ENCODE measurements around the gene ALOX12. TPM values are rescaled to one million over a fixed set of nuclear protein-coding genes. Genes with fewer than 3 reads are reported as not detected.

ALOX12 gene
- polyA plus RNA-seq, 1 donor (not counting 4 experiments of a cell fraction or from before 2014, with no cell fraction given): 0.35 TPM

DNA sequence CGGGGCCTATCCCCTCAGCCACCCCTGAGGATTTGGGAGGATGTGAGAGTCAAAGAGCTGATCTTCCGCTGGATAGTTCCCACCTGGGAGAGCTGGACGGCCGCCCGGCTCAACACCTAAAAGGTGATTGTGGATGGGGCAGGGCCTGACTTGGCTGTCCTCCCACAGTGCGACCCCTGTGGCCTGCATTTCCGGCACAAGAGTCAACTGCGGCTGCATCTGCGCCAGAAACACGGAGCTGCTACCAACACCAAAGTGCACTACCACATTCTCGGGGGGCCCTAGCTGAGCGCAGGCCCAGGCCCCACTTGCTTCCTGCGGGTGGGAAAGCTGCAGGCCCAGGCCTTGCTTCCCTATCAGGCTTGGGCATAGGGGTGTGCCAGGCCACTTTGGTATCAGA lies 31.5 kb downstream of the ALOX12 start:
- Histone ChIP-seq H2AFZ (ENCODE audit: control insufficient read depth, low read length) (no peak overlapping the region), H3K4me1 (ENCODE audit: control insufficient read depth, extremely low read depth, insufficient read depth, low read length) (no peaks in the 10 kb centered on the region), H3K9ac (ENCODE audit: control insufficient read depth, extremely low read depth, insufficient read depth, low read length) (no peak overlapping the region), H4K20me1 (ENCODE audit: control insufficient read depth, extremely low read depth, insufficient read depth, low read length) (no peaks in the 10 kb centered on the region), H3K4me2 (ENCODE audit: control insufficient read depth, extremely low read depth, insufficient read depth, low read depth, low read length) (no peak overlapping the region), H3K36me3 (ENCODE audit: control insufficient read depth in 2 of 2, extremely low read depth in 1 of 2, insufficient read depth in 2 of 2, low read length in 2 of 2) (no peaks in the 10 kb centered on the region), H3K27me3 (ENCODE audit: control insufficient read depth, extremely low read depth, insufficient read depth, low read length) (peaks cover 11% of the 10 kb centered on the region), H3K27ac (ENCODE audit: control insufficient read depth, insufficient read depth, low read length) (no peak overlapping the region), H3K79me2 (ENCODE audit: control insufficient read depth, insufficient read depth, low read length) (no peaks in the 10 kb centered on the region), H3K9me3 (ENCODE audit: control insufficient read depth, low read depth, low read length) (no peaks in the 10 kb centered on the region), H3K9me1 (ENCODE audit: control insufficient read depth, extremely low read depth, insufficient read depth, low read length) (no peaks in the 10 kb centered on the region), H3K4me3 (ENCODE audit: control insufficient read depth in 2 of 3, extremely low read depth in 1 of 3, insufficient read depth in 2 of 3, low read depth in 1 of 3, low read length in 3 of 3) (no peak overlapping the region)
- no peak for FAIRE-seq
- TF ChIP-seq, protein P1, sequence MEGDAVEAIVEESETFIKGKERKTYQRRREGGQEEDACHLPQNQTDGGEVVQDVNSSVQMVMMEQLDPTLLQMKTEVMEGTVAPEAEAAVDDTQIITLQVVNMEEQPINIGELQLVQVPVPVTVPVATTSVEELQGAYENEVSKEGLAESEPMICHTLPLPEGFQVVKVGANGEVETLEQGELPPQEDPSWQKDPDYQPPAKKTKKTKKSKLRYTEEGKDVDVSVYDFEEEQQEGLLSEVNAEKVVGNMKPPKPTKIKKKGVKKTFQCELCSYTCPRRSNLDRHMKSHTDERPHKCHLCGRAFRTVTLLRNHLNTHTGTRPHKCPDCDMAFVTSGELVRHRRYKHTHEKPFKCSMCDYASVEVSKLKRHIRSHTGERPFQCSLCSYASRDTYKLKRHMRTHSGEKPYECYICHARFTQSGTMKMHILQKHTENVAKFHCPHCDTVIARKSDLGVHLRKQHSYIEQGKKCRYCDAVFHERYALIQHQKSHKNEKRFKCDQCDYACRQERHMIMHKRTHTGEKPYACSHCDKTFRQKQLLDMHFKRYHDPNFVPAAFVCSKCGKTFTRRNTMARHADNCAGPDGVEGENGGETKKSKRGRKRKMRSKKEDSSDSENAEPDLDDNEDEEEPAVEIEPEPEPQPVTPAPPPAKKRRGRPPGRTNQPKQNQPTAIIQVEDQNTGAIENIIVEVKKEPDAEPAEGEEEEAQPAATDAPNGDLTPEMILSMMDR (optimal IDR thresholded peaks at IDR 0.05 in 1 of 3, IDR thresholded peaks at IDR 0.05 in 1 of 3, conservative IDR thresholded peaks at IDR 0.05 in 1 of 3; ENCODE audit: extremely low read depth in 1 of 3, insufficient read depth in 2 of 3, low read length in 3 of 3): no peak
- TF ChIP-seq EZH2 (IDR thresholded peaks at IDR 0.05; ENCODE audit: low read length): no peak
- dilution Hi-C loops (cut with MboI; ENCODE audit: extremely low pct_ligation_motif_present, low sequenced_read_pairs): no loop called here
- DNase-seq (ENCODE audit: low read depth, low spot score): no peak

DNA sequence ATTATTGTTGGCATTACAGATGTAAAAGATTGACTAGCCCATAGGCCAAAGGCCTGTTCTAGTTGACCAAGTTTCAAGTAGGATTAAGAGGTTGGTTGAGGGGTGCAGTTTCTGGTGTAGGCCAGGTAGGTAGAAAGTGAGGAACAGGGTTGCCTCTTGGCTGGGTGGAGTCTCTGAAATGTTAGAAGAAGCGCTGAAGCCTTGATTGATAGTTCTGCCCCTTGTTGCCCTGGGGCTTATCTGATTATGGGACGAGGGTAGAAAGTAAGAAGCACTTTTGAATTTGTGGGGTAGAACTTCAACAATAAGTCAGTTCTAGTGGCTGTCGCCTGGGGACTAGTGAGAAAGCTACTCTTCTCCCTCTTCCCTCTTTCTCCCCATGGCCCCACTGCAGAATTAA lies 33.2 kb downstream of the ALOX12 start:
- no peaks in the 10 kb centered on the region for H4K20me1 ChIP-seq (ENCODE audit: control insufficient read depth, extremely low read depth, insufficient read depth, low read length)
- dilution Hi-C loops (cut with MboI; ENCODE audit: extremely low pct_ligation_motif_present, low sequenced_read_pairs): no loop called here
- no peaks in the 10 kb centered on the region for H3K36me3 ChIP-seq (ENCODE audit: control insufficient read depth in 2 of 2, extremely low read depth in 1 of 2, insufficient read depth in 2 of 2, low read length in 2 of 2)
- H3K9me1 ChIP-seq (ENCODE audit: control insufficient read depth, extremely low read depth, insufficient read depth, low read length): no peaks in the 10 kb centered on the region
- no peaks in the 10 kb centered on the region for H3K9me3 ChIP-seq (ENCODE audit: control insufficient read depth, low read depth, low read length)
- H2AFZ ChIP-seq (ENCODE audit: control insufficient read depth, low read length): no peak overlapping the region
- no peaks in the 10 kb centered on the region for H3K79me2 ChIP-seq (ENCODE audit: control insufficient read depth, insufficient read depth, low read length)
- no peak overlapping the region for H3K9ac ChIP-seq (ENCODE audit: control insufficient read depth, extremely low read depth, insufficient read depth, low read length)
- TF ChIP-seq, protein P1 (optimal IDR thresholded peaks at IDR 0.05 in 1 of 3, IDR thresholded peaks at IDR 0.05 in 1 of 3, conservative IDR thresholded peaks at IDR 0.05 in 1 of 3; ENCODE audit: extremely low read depth in 1 of 3, insufficient read depth in 2 of 3, low read length in 3 of 3): no peak
- no peak for TF ChIP-seq EZH2 (IDR thresholded peaks at IDR 0.05; ENCODE audit: low read length)
- H3K4me2 ChIP-seq (ENCODE audit: control insufficient read depth, extremely low read depth, insufficient read depth, low read depth, low read length): no peak overlapping the region
- no peaks in the 10 kb centered on the region for H3K4me1 ChIP-seq (ENCODE audit: control insufficient read depth, extremely low read depth, insufficient read depth, low read length)
- no peaks in the 10 kb centered on the region for H3K27me3 ChIP-seq (ENCODE audit: control insufficient read depth, extremely low read depth, insufficient read depth, low read length)
- no peak overlapping the region for H3K27ac ChIP-seq (ENCODE audit: control insufficient read depth, insufficient read depth, low read length)
- FAIRE-seq (no peak), DNase-seq (ENCODE audit: low read depth, low spot score) (no peak)
- H3K4me3 ChIP-seq (ENCODE audit: control insufficient read depth in 2 of 3, extremely low read depth in 1 of 3, insufficient read depth in 2 of 3, low read depth in 1 of 3, low read length in 3 of 3): no peak overlapping the region

All from keratinocyte (primary cell).